ENCODE results near the gene KSR1.

Gene KSR1

GRCh38 chr17:27558842-27559505 lies 102.7 kb downstream of the KSR1 start:
- TF ChIP-seq CSRNP3 (CRISPR knock-in tag; IDR thresholded peaks at IDR 0.05) (no peak), CSDC2 (CRISPR knock-in tag; IDR thresholded peaks at IDR 0.05) (no peak), ZNF8 (CRISPR knock-in tag; IDR thresholded peaks at IDR 0.05) (no peak), ARNTL (CRISPR knock-in tag; IDR thresholded peaks at IDR 0.05; ENCODE audit: borderline replicate concordance, low read depth) (no peak), ZNF70 (CRISPR knock-in tag; IDR thresholded peaks at IDR 0.05) (no peak), SNAI2 (CRISPR knock-in tag; IDR thresholded peaks at IDR 0.05) (no peak), RARB (CRISPR knock-in tag; IDR thresholded peaks at IDR 0.05) (no peak), ZNF565 (CRISPR knock-in tag; conservative IDR thresholded peaks at IDR 0.05; ENCODE audit: low read depth) (no peak), ZFP30 (CRISPR knock-in tag; IDR thresholded peaks at IDR 0.05) (no peak), OSR1 (CRISPR knock-in tag; IDR thresholded peaks at IDR 0.05) (no peak), TCF4 (CRISPR knock-in tag; IDR thresholded peaks at IDR 0.05; ENCODE audit: borderline replicate concordance) (no peak), PPARA (CRISPR knock-in tag; IDR thresholded peaks at IDR 0.05; ENCODE audit: borderline replicate concordance) (no peak), BACH2 (CRISPR knock-in tag; IDR thresholded peaks at IDR 0.05; ENCODE audit: borderline replicate concordance) (no peak), TSHZ2 (CRISPR knock-in tag; IDR thresholded peaks at IDR 0.05) (no peak), ESRRG (CRISPR knock-in tag; IDR thresholded peaks at IDR 0.05) (no peak)
- TF ChIP-seq, protein P1, sequence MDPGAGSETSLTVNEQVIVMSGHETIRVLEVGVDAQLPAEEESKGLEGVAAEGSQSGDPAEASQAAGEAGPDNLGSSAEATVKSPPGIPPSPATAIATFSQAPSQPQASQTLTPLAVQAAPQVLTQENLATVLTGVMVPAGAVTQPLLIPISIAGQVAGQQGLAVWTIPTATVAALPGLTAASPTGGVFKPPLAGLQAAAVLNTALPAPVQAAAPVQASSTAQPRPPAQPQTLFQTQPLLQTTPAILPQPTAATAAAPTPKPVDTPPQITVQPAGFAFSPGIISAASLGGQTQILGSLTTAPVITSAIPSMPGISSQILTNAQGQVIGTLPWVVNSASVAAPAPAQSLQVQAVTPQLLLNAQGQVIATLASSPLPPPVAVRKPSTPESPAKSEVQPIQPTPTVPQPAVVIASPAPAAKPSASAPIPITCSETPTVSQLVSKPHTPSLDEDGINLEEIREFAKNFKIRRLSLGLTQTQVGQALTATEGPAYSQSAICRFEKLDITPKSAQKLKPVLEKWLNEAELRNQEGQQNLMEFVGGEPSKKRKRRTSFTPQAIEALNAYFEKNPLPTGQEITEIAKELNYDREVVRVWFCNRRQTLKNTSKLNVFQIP (CRISPR knock-in tag; IDR thresholded peaks at IDR 0.05; ENCODE audit: borderline replicate concordance, low read depth) = no peak

GRCh38 chr17:27559506-27560481 lies 103.5 kb downstream of the KSR1 start:
- peak; percentile 68 for ATAC-seq
- no peak for TF ChIP-seq OSR1 (CRISPR knock-in tag; IDR thresholded peaks at IDR 0.05)
- no peak for TF ChIP-seq ZNF8 (CRISPR knock-in tag; IDR thresholded peaks at IDR 0.05)
- no peak for TF ChIP-seq ZC3H10 (CRISPR knock-in tag; IDR thresholded peaks at IDR 0.05)
- TF ChIP-seq ZNF565 (CRISPR knock-in tag; conservative IDR thresholded peaks at IDR 0.05; ENCODE audit: low read depth) = no peak
- no peak for TF ChIP-seq ARNTL (CRISPR knock-in tag; IDR thresholded peaks at IDR 0.05; ENCODE audit: borderline replicate concordance, low read depth)
- TF ChIP-seq ZFP3 (CRISPR knock-in tag; IDR thresholded peaks at IDR 0.05) = no peak
- no peak for TF ChIP-seq ISL1 (CRISPR knock-in tag; IDR thresholded peaks at IDR 0.05)
- TF ChIP-seq GLIS3 (CRISPR knock-in tag; IDR thresholded peaks at IDR 0.05) = no peak
- no peak for TF ChIP-seq ESRRG (CRISPR knock-in tag; IDR thresholded peaks at IDR 0.05)
- no peak for TF ChIP-seq CSDC2 (CRISPR knock-in tag; IDR thresholded peaks at IDR 0.05)
- TF ChIP-seq, protein P1 (CRISPR knock-in tag; IDR thresholded peaks at IDR 0.05; ENCODE audit: borderline replicate concordance, low read depth) = no peak
- no peak for TF ChIP-seq TSHZ2 (CRISPR knock-in tag; IDR thresholded peaks at IDR 0.05)
- no peak for TF ChIP-seq ZFP30 (CRISPR knock-in tag; IDR thresholded peaks at IDR 0.05)
- no peak for TF ChIP-seq SNAI2 (CRISPR knock-in tag; IDR thresholded peaks at IDR 0.05)
- no peak for TF ChIP-seq TOX (CRISPR knock-in tag; IDR thresholded peaks at IDR 0.05; ENCODE audit: borderline replicate concordance)
- TF ChIP-seq CSRNP3 (CRISPR knock-in tag; IDR thresholded peaks at IDR 0.05) = no peak
- TF ChIP-seq TCF4 (CRISPR knock-in tag; IDR thresholded peaks at IDR 0.05; ENCODE audit: borderline replicate concordance) = no peak
- TF ChIP-seq BACH2 (CRISPR knock-in tag; IDR thresholded peaks at IDR 0.05; ENCODE audit: borderline replicate concordance) = no peak

More at GRCh38 chr17:27558842-27559505, 102.7 kb downstream of the KSR1 start:
- no peak for ATAC-seq

Measured in SK-N-SH treated with all-trans-retinoic acid at 6 μM for 48 hours (cell line).